GM18520 (cell line): ENCODE results near the gene DGKB.

Experiments used
- ATAC-seq: cut with Tn5 transposase; IDR thresholded peaks from one replicate; pipeline ENCODE4 v1.9.1; 2021; ENCODE audit not compliant: unreplicated experiment

Gene DGKB

DNA sequence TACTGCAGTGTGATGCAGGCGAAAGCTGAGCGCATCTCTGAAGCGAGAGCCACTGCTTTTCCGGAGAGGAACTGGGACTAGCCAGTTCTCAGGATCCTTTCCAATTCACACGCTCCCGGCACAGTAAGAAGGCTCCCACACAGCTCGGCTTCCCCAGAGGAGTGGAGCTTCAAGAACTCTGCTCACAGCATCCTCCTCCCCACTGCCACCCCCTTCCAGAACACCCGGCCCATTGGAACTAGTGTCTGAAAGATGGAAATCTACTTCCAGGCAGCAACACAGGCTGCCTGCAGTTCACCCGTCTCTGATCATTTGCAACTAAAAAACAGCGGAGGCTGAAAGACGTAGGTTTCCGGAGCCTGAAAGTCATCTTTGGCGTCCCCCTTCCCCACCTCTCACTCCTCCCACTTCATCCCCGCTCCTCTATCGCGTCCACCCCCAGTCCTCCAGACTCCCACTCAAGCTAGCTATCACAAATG, at the start of gene DGKB:
TSS of gene DGKB (minus strand) at position 163 of the 479 bp plus-strand sequence.
- ATAC-seq: no peak

DNA sequence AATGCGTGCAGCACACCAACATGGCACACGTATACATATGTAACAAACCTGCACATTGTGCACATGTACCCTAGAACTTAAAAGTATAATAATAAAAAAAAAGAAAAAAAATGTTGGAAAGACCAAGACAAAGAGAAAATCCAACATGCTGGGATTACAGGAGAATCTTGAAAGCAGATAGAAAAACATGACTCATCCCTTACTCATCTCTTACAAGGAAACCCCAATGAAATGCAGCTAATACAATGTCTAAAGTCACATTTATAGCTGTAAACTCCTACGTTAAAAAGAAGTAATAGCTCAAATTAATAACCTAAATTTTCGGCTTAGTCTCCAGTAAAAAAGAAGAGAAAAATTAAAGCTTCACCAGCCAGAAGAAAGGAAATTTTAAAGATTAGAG, 47.5 kb upstream of the DGKB start:
- no peak for ATAC-seq

DNA sequence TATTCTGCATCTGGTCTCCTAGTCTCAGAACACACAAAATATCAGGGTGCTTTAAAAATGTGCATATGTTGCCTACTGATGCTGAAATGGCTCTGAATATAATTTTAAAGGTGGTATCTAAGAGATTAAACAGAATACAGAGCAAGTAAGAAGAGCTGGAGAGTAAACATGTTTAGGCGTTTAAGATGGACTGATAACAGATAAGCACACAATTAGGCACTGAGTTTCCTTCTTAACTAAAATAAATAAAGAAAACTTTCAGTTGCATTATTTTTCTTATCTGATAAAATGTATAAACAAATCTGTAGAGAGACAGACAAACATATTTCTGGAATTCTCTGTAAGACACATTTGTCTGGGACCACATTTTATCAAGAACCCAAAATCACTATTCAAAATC, 35.6 kb upstream of the DGKB start:
- no peak for ATAC-seq

DNA sequence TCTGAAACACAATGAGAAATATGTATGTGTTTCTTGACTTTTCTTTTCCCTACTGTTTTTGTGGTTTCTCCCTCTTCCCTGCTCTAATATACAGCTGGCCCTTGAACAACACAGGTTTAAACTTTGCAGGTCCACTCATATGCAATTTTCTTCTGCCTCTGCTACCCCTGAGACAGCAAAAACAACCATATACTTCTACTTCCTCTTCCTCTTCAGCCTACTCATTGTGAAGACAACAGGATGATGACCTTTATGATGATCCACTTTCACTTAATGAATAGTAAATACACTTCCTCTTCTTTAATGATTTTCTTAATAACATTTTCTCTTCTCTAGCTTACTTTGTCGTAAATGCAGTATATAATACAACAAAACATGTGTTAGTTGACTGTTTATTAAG, 35.0 kb upstream of the DGKB start:
- ATAC-seq: no peak

DNA sequence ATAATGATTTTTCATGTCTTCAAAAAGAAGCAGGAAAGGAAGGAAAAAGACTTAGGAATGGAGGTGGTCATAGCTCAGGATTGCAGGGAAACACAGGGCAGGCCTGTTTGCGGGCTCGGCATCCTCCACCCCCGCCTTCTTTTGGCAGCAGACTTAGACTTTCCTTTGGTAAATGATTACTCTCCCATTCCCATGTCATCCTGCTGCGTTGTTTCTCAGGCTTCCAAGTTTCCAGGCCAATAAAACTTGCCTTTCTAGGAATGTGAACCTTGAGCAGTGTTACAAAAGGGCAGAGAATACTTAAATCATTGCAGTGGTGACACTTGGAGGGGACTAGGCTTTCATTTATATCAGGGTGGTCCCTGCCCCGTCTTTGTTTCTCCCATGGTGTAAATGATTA, 34.0 kb upstream of the DGKB start:
- no peak for ATAC-seq

DNA sequence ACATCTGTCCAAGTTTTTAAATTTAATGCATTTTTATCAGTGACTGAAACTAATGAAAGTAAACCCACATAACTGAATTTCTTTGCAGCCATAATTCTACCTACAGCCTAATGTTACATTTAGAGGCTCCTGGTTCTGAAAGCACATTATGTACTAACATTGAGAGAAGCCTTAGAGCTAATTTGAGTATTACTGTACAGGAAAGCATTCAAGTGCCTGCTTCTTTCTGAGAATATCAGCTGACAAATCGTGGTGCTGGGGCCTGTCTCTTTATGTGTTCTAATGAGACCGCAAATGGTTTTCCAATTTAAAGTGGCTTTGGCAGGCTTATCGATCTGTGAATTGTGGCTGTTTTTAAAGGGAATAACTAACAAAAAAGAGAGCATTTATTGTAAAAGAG, 32.3 kb upstream of the DGKB start:
- ATAC-seq: no peak

DNA sequence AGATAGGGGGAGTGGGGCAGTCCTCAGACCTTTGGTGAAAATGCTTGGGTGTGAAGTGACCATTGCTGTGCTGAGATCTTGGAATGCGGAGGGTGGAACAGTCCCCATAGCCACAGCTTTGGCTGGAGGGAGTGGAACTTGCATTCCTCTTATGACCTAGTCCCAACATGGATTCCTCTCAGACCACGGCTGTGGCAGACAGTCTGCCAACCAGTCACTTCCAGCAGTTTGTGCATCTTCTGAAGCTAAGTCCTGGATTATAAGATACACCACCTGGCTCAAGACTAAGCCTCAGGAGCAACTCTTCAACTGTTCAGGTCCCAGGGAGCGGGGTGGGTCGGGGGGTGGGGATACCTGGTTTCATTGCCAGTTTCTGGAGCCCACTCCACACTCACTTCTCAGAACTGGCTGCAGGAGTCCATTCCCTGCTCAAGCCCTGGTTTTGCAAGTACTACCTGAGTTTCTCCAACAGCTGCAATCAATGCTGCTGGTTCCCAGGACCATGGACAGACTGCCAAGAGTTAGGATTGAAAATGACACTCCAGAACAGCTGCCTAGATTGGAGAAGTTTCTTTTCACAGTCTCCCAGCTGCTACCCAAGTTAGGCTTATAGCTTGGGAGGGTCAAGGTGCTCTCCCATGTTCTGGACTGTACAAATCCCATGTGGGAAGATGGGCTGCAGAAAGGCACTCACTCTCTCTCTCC, 29.1 kb upstream of the DGKB start:
- ATAC-seq: no peak

DNA sequence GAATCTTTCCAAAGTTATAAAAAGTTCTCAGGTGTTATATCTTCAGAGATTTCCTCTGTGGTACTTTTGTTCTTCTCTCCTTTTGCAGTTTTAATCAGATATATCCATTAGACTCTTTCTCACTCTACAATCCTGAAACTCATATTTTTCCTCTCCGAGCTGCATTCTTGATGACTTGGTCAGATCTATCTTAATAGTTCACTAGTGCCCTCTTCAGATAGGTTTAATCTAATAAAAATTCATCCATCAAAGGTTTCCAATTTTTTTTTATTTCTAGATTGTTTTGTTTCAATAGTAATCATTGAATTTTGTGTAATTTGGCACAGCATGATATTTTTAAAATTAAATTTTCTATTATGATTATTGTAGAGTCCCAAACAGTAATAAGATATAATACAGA, 21.8 kb upstream of the DGKB start:
- ATAC-seq: no peak

DNA sequence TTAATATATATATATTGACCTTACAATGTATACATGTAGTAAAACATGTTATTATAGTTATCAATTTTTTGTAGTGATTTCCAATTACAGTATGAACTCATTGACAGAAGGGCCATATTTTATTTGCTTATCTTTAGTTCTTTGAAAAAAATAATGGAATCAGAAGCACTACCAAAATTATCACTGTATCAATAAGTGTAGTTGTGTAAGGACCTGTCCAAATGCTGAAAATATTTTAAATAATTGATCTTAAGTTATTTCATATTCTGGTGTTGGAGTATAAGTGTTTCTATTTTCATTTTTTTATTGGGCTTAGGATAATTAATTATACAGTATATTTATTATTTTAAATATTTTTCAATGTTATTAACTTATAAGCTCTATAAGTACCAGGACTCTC, 8.5 kb upstream of the DGKB start:
- ATAC-seq: no peak

DNA sequence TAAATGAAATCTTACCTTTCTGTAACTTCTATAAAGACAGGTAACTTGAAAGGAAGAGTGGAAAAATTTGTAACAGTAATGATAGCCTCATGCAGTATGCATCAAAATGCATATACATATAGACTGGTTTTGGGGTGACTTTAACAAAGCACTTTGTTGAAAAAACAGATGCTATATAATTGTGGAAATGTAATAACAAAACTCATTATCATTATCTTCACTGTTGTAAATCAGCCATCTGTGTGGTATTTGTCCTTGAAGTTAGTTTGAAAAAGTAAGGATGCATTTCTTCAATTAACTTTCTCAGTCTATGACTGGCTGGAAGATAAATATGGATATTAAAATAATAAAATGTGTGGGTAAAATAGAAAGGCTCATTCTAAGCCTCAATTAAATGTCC, 6.1 kb upstream of the DGKB start:
- no peak for ATAC-seq

DNA sequence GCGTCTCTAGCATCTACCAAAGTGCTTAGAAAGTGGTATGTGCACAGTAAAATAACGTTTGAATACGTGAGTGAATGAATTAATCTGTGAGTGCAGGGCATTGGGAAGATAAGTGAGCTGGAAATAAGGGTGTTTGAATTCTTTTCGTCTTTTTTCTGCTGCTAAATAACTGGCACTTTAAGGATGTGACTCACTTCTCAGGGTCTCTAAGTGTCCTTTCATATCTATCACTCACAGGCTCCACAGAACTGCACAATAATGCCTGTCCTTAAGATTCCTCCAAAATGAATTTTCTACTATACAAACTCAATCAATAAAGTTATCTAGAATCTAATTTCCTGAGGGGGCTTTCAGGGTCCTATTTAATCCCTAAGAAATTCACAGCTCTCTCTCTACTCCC, 3.2 kb upstream of the DGKB start:
- no peak for ATAC-seq

DNA sequence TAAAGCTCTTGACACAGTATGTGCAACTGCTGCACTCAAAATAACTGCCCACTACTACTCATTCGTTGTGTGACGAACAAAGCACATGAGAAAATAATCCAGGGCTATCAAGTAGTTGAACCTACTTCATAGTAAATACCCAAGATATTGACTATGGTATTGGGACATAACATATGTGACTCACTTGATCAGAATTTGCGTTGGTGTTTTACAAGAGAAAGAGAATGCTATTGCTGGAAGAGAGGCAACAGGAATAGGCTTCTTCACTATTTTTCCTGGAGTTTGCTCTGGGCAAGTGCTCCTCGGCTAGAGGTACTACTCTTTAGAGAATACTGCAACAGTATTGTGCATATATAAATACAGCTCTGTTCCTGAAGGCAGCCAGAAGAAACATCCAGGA, 2.5 kb downstream of the DGKB start:
- ATAC-seq: no peak

DNA sequence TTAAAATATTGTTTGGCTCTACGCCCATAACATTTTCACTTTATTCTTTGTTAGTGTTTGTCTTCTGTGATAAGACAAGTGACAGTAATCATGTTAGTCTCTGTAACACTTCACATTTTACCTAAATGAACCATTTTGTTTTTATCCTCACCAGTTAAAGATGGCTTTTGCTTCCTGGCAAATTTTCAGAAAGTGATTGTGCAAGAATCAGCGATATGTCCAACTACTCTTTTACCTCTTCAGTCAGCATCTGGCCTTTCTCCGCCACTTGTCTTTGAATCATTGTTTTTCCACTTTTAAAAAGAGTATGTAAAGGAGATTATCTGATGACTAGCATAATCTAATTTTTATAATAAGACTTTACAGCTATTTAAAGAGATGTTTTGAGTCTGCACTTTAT, 3.5 kb downstream of the DGKB start:
- ATAC-seq: no peak

DNA sequence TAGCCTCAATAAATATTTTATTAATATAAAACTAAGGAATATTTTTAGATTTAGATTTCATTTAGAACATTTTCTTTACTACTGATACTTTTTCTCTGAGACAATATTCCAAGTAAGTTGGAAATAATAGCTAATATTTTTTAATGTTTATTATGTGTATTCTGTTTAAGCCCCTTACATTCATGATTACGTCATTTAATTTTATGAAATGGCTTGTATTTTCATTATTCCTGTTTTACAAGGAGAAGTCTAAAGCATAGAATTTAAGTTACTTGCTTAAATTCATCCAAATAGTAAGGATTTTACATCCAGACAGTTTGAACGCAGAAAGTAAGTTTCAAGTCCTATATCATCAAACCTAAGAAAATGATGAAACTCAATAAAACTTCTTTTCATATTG, 6.1 kb downstream of the DGKB start:
- no peak for ATAC-seq

DNA sequence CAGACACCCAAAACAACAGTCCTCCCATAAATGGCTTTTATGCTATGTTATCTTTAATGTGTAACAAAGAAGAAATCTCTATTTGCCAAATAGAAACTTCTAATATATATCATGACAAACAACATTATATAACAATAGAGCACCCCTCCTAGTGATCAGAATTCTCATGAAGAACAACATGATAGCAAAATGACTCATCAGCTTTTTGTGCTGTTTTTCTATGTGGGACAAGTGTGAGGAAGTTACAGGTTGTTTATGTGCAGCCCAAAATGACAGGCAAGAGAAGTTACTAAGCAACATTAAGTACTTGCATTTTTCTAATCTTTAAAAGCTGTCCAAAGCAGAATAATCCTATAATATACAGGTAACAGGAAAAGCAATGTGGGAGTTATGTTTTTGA, 7.7 kb downstream of the DGKB start:
- no peak for ATAC-seq

DNA sequence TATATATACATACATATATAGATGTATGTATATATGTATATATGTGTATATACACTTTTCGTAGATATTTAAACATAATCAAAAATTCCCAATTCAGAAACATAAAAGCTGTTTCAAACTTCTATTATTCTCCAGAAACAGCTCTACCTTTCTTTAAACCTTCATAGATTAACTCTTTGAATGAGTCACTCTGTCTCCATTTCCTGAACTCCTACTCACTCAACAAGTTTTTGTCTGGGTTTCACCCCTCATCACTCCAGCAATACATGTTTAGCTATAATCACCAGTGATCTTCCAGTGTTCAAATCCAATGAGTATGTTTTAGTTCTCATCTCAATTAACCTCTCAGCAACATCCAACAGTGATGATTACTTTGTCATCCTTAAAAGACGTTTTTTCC, 9.6 kb downstream of the DGKB start:
- ATAC-seq: no peak

DNA sequence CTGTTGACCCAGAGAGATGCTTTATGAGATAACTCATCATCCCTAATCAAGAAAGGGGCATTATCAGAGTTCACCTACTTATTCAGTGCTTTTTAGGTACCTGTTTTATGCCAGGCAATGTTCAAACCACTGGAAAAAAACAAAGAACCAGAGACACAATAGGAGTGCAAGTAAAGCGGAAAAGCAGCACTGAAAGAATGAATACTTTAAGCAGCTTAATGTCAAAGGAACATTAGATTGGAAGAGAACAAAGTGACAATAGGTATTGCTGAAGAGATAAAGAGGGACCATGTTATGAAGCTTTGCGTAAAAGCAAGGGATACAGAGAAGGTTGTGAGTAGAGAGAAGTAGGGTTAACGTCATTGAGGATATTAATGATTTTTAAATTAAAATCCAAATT, 11.3 kb downstream of the DGKB start:
- no peak for ATAC-seq

DNA sequence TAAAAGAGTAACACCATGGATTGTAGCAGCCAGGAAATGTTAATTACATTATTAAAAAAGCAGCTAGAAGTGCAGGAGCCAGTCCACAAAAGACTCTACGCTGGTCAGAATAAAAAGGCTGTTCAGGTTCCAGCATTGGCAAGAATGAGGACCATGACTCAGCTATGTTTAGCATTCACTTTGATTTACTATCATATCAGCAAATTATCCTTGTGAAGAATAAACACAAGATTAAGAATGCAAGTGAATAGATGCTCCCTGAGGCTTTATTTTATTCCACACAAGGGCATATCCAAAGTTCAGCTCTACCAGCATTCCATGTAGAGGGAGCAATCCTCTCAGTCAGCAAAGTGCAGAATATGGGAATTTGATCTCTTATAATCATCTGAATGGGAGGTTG, 13.6 kb downstream of the DGKB start:
- ATAC-seq: no peak

DNA sequence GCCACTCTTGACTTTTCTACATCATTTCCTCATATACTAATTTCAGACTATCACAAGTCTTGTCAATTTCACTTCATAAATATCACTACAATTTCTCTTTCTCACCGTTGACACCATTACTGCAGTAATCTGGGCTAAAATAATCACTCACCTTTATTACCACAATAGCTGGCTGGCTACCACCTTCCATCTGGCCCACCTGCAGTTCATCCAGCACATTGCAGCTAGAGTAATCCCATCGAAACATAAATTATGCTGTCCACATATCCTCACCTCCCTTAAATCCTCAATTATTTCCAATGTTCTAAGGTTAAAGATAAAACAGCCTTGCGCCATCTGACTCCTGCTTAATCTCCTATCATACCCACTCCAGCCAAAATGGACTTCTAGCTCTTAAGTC, 16.0 kb downstream of the DGKB start:
- ATAC-seq: no peak

DNA sequence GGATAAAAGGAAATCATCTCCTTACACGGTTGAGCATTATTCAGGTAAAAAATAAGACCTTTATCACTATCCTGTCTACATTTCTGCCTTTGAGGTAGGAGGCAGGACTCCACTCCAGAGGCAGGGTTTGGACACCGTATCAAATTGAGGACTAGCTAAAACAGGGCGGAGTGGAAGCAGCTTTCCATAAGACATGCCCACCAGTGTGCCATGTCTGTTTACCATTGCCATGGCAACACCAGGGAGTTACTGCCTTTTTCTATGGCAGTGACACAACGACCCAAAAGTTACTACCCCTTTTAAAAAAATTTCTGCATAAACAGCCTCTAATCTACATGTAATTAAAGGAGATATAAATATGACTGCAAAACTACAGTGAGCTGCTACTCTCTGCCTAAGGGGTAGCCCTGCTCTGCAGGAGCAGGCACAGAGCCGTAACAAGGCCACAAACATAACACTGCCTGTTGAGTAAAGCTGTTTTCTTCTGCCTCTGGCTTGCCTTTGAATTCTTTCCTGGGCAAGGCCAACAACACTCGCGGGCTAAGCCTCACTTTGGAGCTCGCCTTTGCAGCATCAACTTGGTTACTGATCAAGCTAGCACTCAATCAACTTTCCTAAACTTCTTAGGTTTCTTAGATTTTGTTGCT, 26.5 kb downstream of the DGKB start:
- ATAC-seq: no peak

DNA sequence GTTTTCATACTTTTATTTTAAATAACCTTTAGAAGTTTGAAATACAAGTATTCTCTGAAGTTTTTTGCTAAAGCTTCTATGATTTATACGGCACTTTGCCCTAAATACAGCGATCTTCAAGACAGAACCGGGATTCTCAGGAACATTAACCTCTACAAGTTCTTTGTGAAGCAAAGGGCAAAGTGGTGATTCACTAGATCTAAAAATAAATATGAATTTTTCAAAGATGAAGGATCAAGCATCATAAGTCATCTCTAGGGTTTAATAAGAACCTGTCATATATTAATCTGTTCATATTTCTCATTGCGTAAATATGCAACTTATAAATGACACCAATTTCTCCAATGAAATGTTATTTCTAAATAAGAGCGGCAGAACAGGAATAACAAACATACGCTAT, 30.7 kb downstream of the DGKB start:
- no peak for ATAC-seq

DNA sequence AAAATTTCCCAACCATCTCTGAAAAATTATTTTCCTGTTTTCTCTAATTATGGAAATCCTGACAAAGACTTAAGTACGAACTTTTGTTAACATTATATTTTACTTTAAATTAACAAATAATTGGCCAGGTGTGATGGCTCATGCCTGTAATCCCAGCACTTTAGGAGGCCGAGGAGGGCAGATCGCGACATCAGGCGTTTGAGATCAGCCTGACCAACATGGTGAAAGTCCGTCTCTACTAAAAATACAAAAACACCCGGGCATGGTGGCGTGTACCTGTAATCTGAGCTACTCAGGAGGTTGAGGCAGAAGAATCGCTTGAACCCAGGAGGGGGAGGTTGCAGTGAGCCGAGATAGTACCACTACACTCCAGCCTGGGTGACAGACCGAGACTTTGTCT, 32.2 kb downstream of the DGKB start:
- no peak for ATAC-seq

DNA sequence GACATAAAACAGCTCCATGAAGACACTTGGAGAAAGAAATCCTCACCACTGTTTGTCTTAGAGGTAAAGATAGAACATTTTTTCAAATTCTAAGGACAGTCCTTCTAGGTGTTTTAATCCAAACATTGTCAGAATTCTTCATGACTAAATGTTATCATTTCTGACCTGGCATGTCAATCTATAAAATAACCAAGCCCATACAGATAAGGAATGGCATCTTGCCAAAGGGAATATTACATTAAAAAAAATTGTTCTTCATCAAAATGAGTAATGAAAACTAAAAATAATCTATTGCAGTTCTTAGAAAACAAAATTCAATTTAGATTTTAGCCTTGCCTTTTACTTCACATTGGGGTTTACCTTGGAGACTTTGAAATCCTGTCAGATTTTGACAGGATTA, 33.6 kb downstream of the DGKB start:
- no peak for ATAC-seq
